Measurements from ENCODE around the gene RABGAP1L.

DNA sequence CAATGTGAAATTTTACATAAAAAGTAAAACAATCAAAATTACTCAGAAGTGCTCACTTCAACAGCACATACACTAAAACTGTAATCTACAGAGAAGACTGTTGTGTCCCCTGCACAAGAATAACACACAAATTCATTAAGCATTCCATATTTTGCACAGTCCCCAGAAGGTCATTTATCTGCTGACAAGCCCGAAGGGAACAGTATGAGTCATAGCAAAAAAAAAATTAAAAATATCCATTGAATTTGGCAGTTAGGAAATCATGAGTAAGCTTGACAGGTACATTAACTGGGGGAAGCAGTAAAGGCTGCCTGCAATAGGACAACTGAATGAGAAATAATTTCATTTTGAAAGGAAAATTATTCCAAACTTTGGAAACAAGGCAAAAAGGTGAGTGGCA lies 837.2 kb downstream of the RABGAP1L start:
- TF ChIP-seq, protein P1, sequence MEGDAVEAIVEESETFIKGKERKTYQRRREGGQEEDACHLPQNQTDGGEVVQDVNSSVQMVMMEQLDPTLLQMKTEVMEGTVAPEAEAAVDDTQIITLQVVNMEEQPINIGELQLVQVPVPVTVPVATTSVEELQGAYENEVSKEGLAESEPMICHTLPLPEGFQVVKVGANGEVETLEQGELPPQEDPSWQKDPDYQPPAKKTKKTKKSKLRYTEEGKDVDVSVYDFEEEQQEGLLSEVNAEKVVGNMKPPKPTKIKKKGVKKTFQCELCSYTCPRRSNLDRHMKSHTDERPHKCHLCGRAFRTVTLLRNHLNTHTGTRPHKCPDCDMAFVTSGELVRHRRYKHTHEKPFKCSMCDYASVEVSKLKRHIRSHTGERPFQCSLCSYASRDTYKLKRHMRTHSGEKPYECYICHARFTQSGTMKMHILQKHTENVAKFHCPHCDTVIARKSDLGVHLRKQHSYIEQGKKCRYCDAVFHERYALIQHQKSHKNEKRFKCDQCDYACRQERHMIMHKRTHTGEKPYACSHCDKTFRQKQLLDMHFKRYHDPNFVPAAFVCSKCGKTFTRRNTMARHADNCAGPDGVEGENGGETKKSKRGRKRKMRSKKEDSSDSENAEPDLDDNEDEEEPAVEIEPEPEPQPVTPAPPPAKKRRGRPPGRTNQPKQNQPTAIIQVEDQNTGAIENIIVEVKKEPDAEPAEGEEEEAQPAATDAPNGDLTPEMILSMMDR (IDR thresholded peaks at IDR 0.05), result no peak
- no peak for TF ChIP-seq EZH2 (IDR thresholded peaks at IDR 0.05)
